LNCAP (cell line): ENCODE data around the gene TBC1D1.

Source experiments
- CTCF ChIP-seq: fragments of 450-650 bp; IDR thresholded peaks from 2 replicates; pipeline ENCODE4 v1.5.1; 2017; ENCODE audit warnings: mild to moderate bottlenecking

TBC1D1 gene

GRCh38 chr4:38046727-38047489 is 156.0 kb downstream of the TBC1D1 start:
- TF ChIP-seq CTCF = no peak

- TF ChIP-seq CTCF = no peak
Observed at GRCh38 chr4:38049545-38050170, 158.8 kb downstream of the TBC1D1 start.

- no peak for TF ChIP-seq CTCF
Observed at GRCh38 chr4:38050560-38051350, 159.9 kb downstream of the TBC1D1 start.

GRCh38 chr4:38055566-38055965 is 164.7 kb downstream of the TBC1D1 start:
- TF ChIP-seq CTCF = no peak

GRCh38 chr4:38056011-38056685 is 165.3 kb downstream of the TBC1D1 start:
- TF ChIP-seq CTCF = no peak

GRCh38 chr4:38058151-38058550 is 167.3 kb downstream of the TBC1D1 start:
- TF ChIP-seq CTCF = no peak

GRCh38 chr4:38060829-38061431 is 170.0 kb downstream of the TBC1D1 start:
- no peak for TF ChIP-seq CTCF
